Upper lobe of left lung (tissue), 4 donors: ENCODE results near the gene GPC4.

Experiments used
- CTCF ChIP-seq, 6 experiments: fragments of 450-650 bp in 4 of 6; fragments of 200-600 bp in 2 of 6; sonication (generic) in 2 of 6; IDR thresholded peaks; one replicate each; pipeline ENCODE4 v1.5.1; 2016 to 2019; ENCODE audit warnings: antibody characterized with exemption in 6 of 6
- EP300 ChIP-seq, 4 donors: sonication (generic); formaldehyde crosslinking; IDR thresholded peaks; one replicate each; pipeline ENCODE4 v1.5.1; 2017; ENCODE audit warnings: antibody characterized with exemption in 4 of 4, control low read depth in 2 of 4
- POLR2A ChIP-seq, 4 donors: fragments of 450-650 bp; IDR thresholded peaks; one replicate each; pipeline ENCODE4 v1.5.1; 2016 to 2017; ENCODE audit warnings: antibody characterized with exemption in 4 of 4, mild to moderate bottlenecking in 2 of 4
- POLR2AphosphoS5 ChIP-seq, 2 donors: sonication (generic); formaldehyde crosslinking; IDR thresholded peaks; one replicate each; pipeline ENCODE4 v1.5.1; 2017; ENCODE audit warnings: antibody characterized with exemption in 2 of 2

DNA sequence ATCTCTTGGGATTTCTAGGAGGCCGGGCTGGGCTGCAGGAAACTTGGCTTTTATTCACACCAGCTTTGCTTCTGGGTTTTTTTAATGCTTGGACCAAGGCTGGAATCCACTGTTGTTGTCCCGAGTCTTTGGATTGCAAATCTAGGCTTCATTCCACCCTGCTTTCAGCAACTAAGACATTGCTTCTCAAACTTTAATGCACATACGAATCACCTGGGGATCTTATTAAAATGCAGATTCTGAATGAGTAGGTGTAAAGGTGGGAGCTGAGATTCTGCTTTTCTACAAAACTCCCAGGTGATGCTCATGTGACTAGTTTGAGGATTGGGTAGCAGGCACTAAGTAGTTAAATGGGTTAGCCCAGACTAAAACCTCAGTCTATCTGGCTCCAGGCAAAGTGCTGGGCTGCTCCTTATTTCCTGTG is 39.2 kb upstream of the GPC4 start:
- TF ChIP-seq POLR2A (IDR thresholded peaks at IDR 0.05) (no peak), CTCF (IDR thresholded peaks at IDR 0.05) (no peak), POLR2AphosphoS5 (IDR thresholded peaks at IDR 0.05) (no peak), EP300 (IDR thresholded peaks at IDR 0.05) (no peak)
